Amygdala (tissue), 56 donors: ENCODE data around the gene CARD9.
A peak's percentile ranks its signal among the peaks of the same experiment; 100 is the strongest.

ENCODE experiments used
- DNase-seq, 56 donors: peaks; one replicate each; lab custom pipeline; 2025; lab: John Stamatoyannopoulos, UW

Gene CARD9

GRCh38 chr9:136381966-136382513, 8.6 kb upstream of the CARD9 start:
- DNase-seq, result peak in 1 of 56 donors; percentile 13

GRCh38 chr9:136381311-136381710, 7.8 kb upstream of the CARD9 start:
- peak in 12 of 56 donors; percentile 11 to 67 (median 32) for DNase-seq

- DNase-seq, result no peak
Observed at GRCh38 chr9:136380381-136380780, 6.9 kb upstream of the CARD9 start.

- DNase-seq, result no peak
Observed at GRCh38 chr9:136379891-136380290, 6.4 kb upstream of the CARD9 start.

GRCh38 chr9:136379401-136379800, 5.9 kb upstream of the CARD9 start:
- DNase-seq, result no peak

GRCh38 chr9:136379003-136379287, 5.5 kb upstream of the CARD9 start:
- no peak for DNase-seq

GRCh38 chr9:136378170-136379002, 4.9 kb upstream of the CARD9 start:
- no peak for DNase-seq

GRCh38 chr9:136377341-136378169, 4.1 kb upstream of the CARD9 start:
- peak in 3 of 56 donors; percentile 14 to 28 (median 16) for DNase-seq

- no peak for DNase-seq
Observed at GRCh38 chr9:136376457-136376856, 3.0 kb upstream of the CARD9 start.

GRCh38 chr9:136375096-136375495, 1.6 kb upstream of the CARD9 start:
- DNase-seq, result no peak

GRCh38 chr9:136374183-136374575, 710 bp upstream of the CARD9 start:
- DNase-seq, result no peak

- peak in 20 of 56 donors; percentile 3 to 57 (median 33) for DNase-seq
Observed at GRCh38 chr9:136372561-136373299, 739 bp downstream of the CARD9 start.

GRCh38 chr9:136372006-136372405, 1.5 kb downstream of the CARD9 start:
- no peak for DNase-seq

- no peak for DNase-seq
Observed at GRCh38 chr9:136371533-136371880, 2.0 kb downstream of the CARD9 start.

- no peak for DNase-seq
Observed at GRCh38 chr9:136370687-136371532, 2.6 kb downstream of the CARD9 start.

GRCh38 chr9:136370037-136370436, 3.4 kb downstream of the CARD9 start:
- no peak for DNase-seq

- no peak for DNase-seq
Observed at GRCh38 chr9:136368190-136368589, 5.3 kb downstream of the CARD9 start.

- DNase-seq, result no peak
Observed at GRCh38 chr9:136367296-136368145, 5.9 kb downstream of the CARD9 start.

- no peak for DNase-seq
Observed at GRCh38 chr9:136366826-136367225, 6.6 kb downstream of the CARD9 start.
